CD4-positive, alpha-beta T cell treated with Interleukin-2 at 100 ng/mL for 4 hours (primary cell): ENCODE results near the gene SHB.
A peak's percentile ranks its signal among the peaks of the same experiment; 100 is the strongest.

Experiments used
- DNase-seq: peaks from one replicate; pipeline ENCODE4 v3.0.0-alpha.2; 2020; ENCODE audit warnings: low spot score

SHB gene, protein sequence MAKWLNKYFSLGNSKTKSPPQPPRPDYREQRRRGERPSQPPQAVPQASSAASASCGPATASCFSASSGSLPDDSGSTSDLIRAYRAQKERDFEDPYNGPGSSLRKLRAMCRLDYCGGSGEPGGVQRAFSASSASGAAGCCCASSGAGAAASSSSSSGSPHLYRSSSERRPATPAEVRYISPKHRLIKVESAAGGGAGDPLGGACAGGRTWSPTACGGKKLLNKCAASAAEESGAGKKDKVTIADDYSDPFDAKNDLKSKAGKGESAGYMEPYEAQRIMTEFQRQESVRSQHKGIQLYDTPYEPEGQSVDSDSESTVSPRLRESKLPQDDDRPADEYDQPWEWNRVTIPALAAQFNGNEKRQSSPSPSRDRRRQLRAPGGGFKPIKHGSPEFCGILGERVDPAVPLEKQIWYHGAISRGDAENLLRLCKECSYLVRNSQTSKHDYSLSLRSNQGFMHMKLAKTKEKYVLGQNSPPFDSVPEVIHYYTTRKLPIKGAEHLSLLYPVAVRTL

DNA sequence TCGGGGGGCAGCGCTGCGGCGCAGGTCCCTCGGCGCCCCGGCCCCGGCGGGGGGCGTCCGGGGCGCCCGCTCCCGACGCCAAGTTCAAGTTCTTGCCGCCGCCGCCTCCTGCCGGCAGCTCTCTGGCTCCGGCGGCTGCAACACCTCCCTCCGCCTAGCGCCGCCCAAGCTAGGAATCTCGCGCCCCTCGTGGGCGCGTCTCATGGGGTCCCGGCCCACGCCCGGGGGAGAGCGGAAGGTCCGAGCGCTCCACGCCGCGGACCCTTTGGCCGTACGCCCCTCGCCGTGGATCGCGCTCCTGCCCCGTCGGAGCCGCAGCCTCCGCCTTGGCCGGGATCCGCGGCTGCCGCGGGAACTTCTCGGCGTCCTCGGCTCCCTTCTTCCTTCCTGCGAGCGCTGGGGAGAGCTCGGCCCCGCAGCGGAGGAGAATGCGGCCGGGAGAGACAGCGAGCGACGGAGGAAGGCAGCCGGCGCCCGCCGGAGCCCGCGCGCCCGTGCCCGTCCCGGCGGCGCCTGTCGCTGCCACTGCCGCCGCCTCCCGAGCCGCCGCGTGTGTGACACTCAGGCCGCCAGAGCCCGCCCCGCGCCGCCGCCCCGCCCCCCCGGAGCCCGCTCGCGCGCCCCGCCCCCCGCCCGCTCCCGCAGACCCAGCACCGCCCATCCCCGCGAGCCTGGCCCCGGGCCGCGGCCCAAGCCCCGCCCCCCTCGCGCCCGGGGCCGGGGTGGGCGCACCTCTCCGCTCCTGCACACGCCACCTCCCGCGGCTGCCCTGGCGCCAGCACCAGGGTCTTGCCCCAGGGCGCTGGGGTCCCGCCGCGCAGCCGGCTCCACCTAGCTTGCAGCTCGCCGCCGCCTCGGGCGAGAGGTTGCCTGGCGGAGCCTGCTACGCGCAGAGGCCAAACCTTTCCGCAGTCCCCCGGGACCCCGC, at the start of gene SHB:
Gene SHB, minus strand, starts transcription at position 527 of the 928 bp plus-strand sequence. CDS start 582 bp downstream, outside the sequence.
- peak; percentile 81 for DNase-seq

DNA sequence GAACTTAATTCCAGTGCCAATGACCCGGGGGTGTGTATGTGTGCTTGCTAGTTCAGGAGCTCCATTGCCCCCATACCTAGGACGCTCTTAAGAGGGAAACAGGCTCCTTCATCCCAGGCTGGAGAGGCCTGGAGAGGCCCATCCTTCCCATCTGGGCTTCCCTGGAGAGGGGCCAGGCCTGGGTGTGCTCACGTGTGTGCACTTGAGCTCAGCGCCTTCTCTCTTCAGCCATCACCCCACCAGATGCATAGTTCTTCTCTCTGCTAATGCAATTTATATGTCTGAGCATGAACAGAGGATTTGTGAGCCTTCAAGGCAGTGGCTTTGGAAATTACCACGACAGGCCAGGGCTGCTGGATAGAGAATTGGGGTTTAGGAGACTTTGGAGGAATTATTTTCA, 48.6 kb upstream of the SHB start:
- DNase-seq, result no peak

DNA sequence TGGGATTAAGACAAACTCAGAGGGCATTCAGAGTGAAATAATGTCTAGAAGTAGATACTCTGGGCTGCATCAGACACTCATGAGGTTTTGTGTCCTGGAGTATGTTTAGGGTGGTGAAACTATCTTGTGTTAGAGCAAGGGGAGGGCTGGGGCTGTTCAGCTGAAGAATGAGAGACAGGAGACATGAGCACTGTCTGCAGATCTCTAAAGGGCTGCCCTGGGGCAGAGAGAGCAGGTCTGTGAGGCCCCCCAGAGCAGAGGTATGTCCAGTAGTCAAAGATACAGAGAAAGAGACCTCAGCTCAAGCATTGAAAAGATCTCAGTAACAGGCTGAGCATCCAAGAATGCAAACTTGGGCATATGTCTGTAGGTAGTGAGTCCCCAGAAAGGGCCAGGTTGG, 45.9 kb upstream of the SHB start:
- no peak for DNase-seq

DNA sequence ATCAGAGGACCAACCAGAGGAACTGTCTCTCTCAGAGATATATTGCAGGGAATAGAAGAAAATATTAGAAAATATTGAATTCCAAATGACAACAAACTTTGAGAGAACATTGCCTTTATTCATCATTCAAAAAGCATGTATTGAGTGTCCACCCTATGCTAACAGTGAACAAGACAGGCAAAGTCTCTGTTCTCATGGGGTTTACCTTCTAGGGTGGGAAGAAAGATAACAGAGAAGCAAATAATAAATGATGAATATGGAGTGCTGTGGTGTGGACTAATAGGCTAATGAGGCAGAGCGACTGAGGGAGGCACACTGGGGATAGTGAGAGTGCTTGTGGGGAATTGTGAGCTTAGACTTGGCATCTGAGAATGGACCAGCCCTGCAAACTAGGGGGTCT, 43.4 kb upstream of the SHB start:
- DNase-seq, result no peak

DNA sequence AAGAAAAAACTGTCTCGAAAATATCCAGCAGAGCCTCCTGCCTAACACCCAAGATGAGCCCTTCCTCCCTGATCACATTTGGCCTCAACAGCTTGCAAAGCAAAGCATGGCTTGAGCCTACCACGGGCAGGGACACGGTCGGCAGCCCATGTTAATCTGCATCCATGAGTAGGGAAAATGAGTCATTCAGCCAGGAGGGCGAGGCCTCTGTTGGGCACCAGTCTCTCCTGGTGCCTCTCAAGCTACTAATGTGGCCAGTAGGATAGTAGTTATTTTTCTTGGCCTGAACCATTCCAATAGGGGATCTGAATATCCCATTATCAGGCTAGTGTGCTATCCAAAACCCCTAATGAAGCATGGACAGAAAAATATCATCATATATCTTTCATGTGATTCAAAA, 43.0 kb upstream of the SHB start:
- DNase-seq, result no peak

DNA sequence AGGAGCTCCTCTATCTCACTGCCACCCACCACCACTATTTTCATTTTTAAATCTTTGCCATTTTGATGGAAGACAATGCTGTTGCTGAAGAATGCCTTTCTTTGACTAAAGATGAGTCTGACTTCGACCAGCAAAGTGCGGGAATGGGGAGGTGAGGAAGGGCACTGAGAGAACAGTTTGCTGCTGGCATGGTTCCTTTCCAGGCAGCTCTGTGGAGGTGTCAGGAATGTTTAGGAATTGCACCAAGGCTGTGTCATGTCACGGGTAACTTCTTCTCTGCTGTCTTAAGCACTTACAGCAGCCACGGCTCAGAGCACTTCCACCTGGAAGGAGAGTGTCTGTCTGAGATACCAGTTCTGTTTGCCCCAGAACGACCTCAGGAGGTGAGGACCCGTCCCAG, 41.4 kb upstream of the SHB start:
- DNase-seq, result no peak

DNA sequence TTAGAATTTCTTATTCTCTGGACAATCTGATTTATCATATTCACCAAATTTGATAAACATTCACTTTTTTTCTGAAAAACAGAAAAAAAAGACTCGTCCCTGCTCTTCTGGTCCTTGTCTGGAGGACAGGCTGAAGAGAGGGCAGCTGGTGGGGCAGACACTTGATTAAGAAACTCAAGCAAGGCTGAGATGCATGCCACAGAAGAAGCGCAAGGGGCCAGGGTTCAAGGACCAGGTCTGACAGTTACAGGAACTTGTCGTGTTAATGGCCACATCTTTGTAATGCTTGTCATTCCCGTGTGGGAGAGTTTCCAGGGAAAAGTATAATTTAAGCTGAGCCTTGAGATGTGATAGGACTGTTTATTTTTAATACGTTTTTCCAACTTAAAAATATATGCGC, 40.6 kb upstream of the SHB start:
- no peak for DNase-seq

DNA sequence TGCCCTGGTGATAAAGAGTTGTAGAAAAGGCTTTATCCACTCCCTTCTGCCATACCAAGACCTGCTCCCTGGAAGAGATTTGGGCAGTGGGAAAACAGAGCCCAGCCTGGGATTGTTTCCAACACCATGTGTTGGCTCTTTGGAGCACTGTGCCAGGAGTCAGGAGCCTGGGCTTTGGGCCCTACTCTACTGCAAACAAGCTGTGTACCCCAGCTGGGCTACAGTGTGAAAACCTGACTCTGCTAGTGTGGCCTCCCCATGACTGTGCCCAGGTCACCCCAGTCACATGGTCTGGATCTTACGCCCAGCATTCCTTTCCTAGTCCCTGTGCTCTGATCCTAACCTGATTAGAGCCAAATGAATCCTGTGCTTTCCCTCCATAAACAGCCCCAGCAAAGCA, 39.3 kb upstream of the SHB start:
- no peak for DNase-seq

DNA sequence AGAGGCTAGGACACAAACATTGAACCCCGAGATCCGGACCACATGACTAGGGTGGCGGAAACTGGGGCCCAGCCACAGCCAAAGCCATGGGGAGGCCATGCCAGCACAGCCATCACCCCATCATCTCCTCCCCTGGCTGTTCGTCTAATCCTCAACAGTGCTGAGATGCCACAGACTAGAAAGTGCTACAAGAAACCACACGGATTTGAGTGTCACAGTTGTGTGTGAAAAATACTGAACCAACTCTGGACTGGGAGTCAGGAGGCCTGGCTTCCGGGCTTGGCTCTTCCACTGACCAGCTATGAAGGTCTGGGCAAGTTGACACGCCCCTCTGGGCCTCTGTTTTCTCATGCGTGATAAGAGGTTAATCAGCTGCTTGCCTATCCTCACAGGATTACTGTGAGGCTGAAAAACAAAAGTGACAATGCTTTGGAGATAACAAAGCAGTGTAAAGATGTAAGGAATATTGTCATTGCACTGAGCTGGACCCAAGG, 38.8 kb upstream of the SHB start:
- DNase-seq, result no peak

DNA sequence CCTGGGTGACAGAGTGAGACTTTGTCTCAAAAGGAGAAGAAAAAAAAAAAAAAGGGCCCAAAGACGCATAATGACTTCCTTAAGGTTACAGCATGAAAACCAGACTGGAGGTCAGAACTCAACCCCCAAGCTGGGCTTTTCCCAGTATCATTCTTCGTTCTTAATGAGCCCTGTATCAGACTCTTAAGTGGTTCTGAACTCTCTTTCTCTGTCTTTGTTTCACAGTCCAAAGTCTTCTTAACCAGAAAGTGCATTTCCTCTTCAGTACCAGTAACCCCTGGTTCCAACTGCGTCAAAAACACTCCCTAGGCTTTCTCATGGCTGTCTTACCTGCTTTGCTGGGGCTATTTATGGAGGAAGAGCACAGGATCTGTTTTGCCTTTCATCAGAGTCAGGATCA, 38.4 kb upstream of the SHB start:
- DNase-seq, result no peak

DNA sequence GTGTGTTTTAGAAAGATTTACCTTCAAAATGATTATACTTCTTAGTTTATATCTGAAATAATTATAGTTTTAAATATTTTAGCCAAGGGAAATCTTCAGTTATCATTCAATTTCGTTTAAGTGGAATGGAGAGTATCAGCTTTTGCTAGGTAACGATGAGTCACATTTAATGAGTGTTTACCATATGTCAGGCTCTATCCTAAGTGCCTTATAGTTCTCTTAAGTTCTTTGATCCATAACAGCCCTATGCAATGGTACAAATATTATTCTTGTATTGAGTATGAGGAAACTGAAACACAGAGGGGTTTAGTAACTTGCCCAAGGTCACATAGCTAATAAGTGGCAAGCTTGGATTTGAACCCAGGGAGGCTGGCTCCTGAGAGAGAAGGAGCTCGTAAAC, 37.5 kb upstream of the SHB start:
- DNase-seq, result no peak

DNA sequence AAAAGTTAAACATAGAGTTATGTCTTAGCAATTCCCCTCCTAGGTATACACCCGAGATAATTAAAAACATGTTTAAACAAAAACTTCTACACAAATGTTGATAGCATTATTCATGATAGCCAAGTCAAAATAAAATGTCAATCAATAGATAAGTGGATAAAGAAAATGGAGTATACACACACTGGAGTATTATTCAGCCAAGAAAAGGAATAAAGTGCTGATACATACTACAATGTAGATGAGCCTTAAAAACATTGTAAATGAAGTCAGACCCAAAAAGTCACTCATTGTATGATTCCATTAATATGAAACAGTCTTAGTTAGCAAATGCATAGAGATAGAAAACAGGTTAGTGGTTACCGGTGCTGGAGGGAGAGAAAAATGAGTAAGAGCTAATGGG, 34.3 kb upstream of the SHB start:
- DNase-seq, result no peak

DNA sequence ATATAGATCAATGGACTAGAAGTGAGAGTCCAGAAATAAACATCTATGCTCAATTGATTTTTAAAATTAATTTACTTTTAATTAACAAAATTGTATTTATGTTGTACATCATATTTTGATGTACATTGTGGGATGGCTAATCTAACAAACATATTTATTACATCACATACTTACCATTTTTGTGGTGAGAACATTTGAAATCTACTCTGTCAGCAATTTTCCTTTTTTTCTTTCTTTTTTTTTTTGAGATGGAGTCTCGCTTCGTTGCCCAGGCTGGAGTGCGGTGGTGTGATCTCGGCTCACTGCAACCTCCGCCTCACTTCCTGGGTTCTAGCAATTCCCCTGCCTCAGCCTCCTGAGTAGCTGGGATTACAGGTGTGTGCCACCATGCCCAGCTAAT, 32.4 kb upstream of the SHB start:
- DNase-seq, result no peak

DNA sequence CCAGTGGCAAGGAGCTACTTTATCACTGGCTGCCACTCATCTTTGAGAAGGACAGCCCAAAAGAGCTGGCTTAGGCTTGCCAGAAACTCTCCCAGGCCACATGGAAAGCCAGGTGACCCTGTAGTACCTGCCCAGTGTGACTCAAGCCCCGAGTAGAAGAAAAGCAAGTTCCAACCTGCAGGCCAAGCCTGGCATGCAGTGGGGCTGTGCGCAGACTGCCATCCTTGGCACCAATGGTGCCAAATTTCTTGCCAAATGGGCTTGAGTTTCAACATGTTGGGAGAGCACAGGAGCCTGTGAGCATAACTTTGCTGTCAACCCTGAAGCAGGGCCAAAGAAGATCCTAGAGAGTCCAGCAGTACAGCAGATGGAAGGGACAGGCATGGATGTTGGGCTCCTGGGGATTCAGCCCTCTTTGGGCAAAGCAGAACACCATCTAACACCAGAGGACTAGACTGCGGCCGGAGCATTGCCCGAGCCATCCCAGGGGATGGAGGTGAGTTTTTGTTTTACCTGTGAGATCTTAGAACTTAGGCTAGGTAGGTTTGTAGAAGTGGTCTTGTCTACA, 27.3 kb upstream of the SHB start:
- DNase-seq, result no peak

DNA sequence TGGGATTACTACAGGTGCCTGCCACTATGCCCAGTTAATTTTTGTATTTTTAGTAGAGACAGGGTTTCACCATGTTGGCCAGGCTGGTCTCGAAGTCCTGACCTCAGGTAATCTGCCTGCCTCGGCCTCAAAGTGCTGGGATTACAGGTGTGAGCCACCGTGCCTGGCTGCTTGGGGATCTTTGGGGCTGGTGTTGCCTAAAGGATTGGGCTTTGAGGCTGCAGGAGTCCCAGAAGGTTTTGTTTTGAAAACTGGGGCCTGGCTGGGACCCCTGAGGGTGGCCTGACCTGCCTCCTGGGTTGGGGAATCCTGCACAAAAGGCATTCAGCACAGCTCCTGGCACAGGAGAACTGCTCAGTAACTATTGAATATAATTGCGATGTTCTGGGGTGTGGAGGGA, 25.1 kb upstream of the SHB start:
- no peak for DNase-seq

DNA sequence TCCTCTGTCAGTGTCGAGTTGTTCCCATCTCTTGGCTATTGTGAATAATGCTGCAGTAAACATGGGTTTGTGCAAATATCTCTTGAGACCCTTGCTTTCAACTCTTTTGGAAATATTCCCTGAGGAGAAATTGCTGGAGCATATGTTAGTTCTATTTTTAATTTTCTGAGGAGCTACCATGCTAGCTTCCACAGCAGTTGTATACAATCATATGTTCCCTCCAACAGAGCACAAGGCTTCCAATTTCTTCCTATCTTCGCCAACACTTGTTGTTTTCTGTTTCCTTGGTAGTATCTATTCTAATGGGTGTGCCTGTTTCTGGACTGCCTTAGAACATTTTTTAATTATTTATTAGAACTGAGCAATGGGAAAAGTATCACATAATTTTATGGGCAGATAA, 23.6 kb upstream of the SHB start:
- no peak for DNase-seq

DNA sequence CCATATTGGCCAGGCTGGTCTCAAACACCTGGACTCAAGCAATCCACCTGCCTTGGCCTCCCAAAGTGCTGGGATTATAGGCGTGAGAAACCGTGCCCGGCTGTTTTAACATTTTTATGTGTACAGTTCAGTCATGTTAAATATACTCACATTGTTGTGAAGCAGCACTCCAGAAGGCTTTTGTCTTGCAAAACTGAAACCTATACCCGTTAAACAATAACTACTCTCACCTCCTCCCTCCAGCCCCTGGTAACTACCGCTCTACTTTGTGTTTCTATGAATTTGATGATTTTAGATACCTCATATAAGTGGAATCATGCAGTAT, 23.1 kb upstream of the SHB start:
- DNase-seq, result no peak

DNA sequence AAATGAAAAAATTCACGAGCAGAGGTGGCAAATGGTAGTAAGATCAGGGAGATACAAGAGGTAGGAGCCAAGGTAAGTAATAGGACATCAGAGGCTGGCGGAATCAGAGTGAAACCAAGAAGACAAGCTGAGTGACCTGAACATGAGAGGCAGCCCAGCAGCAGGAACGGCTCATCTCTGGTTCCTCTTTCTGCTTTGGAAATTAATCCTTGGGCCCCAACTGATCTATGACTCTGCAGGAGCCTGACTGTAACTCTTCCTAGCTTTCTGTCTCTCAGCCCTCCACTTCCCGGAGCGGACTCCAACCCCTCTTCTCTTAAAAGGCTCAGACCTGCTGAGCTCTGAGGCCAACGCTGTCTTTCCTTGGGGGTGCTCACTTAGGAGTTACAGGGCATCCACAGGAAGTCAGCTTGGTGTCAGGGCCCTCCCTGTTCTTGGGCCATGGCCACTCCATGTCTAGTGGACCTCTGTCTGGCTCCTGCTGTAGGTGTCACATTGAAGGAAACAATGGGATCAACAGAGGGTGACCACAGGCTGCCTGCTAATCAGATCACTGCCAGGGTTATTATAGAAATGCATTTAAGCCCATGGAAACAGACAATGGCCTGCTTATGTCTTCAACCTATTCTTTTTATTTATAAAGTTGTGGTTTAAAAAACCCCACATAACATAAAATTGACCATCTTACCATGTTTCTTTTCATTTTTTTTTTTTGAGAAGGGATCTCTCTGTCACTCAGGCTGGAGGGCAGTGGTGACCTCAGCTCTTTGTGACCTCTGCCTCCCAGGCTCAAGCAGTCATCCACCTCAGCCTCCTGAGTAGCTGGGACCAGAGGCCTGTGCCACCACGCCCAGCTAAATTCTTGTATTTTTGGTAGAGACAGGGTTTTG, 22.5 kb upstream of the SHB start:
- DNase-seq, result no peak

DNA sequence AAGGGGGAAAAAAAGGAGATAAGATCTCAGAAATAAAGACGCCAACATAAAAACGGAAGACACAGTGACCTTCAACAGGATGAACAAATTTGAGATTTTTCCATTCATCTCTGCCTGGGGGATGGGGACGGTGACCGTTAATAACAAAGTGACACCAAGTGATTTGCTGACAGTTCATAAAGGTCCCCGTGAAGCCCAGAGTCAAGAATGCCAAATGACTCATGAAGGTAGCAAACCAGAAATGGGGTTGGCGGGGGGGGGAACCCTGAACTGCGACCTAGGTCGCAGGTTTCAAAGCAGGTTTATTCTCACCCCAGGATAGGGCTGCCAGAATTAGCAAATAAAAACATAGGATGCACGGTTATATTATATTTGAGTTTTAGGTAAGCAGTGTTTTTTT, 21.1 kb upstream of the SHB start:
- no peak for DNase-seq

DNA sequence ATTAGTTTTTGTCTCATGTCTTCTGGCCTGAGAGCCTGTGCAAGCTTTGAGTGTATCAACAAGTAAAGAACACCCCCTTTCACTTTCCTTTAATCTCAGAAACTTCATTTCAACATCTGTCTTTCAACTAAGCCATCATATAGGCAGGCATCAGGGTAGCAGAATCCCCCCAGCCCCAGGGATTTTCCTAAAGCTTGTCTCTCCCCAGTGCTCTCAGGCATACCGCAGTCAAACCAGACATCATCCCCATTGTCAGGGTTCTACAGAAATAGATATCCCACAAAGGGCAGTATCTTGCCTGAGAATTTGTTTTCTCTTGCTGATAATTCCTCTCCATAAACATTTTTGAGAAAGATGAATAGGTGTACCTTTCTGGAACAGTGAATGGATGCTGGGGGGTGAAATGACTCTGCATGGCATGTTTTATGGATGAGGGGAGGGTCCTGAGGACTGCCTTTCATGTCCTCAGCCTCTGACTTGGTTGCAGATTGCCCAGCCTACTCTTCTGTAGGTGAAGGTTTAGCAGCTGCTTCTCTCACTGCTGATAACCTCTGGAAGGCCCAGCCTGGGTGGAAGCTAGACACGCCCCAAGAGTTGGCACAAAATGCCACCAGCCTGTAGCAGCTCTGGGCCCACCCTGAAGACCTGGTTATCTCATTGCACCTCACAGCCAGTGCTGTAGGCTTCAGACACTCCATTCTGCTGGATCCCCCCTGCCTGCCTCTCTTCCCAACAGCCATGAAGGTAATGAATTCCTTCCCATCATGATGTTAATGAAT, 20.5 kb upstream of the SHB start:
- DNase-seq, result no peak
